Sciatic nerve (tissue), 2 donors: ENCODE data around the gene SPATA9. TPM values are rescaled to one million over a fixed set of nuclear protein-coding genes. Genes with fewer than 3 reads are reported as not detected.

Experiments used
- ATAC-seq: fragments of 200-7000 bp; cut with Tn5 transposase; one replicate; pipeline ENCODE4 v1.9.1; 2020; ENCODE audit warnings: mild to moderate bottlenecking, moderate library complexity
- DNase-seq: peaks from one replicate; pipeline ENCODE4 v3.0.0-alpha.2; 2020; ENCODE audit warnings: low spot score
- intact Hi-C: fragments of 100-400 bp; cut with DNase I; formaldehyde crosslinking; loops from one replicate; pipeline ENCODE4 v1.14.2; 2022
- total RNA-seq: library from RNA; stranded (reverse); fragmentation: NEBNext Ultra II Directional; extraction: Animal tissue kit (Norgen Biotek cat#: 25700); gene quantifications from one replicate; pipeline ENCODE4 v1.2.1, GENCODE V29; 2021
- donor health status: DM: no; HTN: no; CAD: no.
- donor health status: DM: no; HTN: no; CAD: no.

Gene SPATA9
- total RNA-seq, 1 donor from 2014 or later: 1.6 TPM

- DNase-seq (no peak), ATAC-seq (no peak)
- intact Hi-C loops: no loop called here
Measured at GRCh38 chr5:95628933-95629332, 53.9 kb downstream of the SPATA9 start.

GRCh38 chr5:95627971-95628810 lies 54.6 kb downstream of the SPATA9 start:
- DNase-seq (no peak), ATAC-seq (no peak)
- intact Hi-C loops: no loop called here

GRCh38 chr5:95626701-95627100 lies 56.1 kb downstream of the SPATA9 start:
- DNase-seq (no peak), ATAC-seq (no peak)
- intact Hi-C loops: no loop called here

- DNase-seq: no peak
- no peak for ATAC-seq
- intact Hi-C loops: no loop called here
Measured at GRCh38 chr5:95624368-95624767, 58.4 kb downstream of the SPATA9 start.

GRCh38 chr5:95623706-95624105 lies 59.1 kb downstream of the SPATA9 start:
- DNase-seq (no peak), ATAC-seq (no peak)
- intact Hi-C loops: no loop called here

- intact Hi-C loops: no loop called here
- ATAC-seq: no peak
Measured at GRCh38 chr5:95621839-95622629, 60.8 kb downstream of the SPATA9 start.

GRCh38 chr5:95620870-95621838 lies 61.6 kb downstream of the SPATA9 start:
- ATAC-seq (peak; percentile 55), DNase-seq (peak; percentile 58)
- intact Hi-C loops: no loop called here

More at GRCh38 chr5:95621839-95622629, 60.8 kb downstream of the SPATA9 start:
- DNase-seq: no peak

GRCh38 chr5:95620030-95620869 lies 62.5 kb downstream of the SPATA9 start, which contains the start of gene GPR150:
TSS of gene GPR150 (plus strand) at chr5:95620087. CDS start at chr5:95620276, 189 bp downstream.
- ATAC-seq: peak; percentile 67
- peak; percentile 62 for DNase-seq
- intact Hi-C loops: no loop called here

- peak; percentile 54 for ATAC-seq
- no peak for DNase-seq
- intact Hi-C loops: no loop called here
Measured at GRCh38 chr5:95619514-95620029, 63.2 kb downstream of the SPATA9 start.

GRCh38 chr5:95619096-95619495 lies 63.7 kb downstream of the SPATA9 start:
- no peak for ATAC-seq
- no peak for DNase-seq
- intact Hi-C loops: no loop called here

- DNase-seq (no peak), ATAC-seq (no peak)
- intact Hi-C loops: no loop called here
Measured at GRCh38 chr5:95617057-95617456, 65.7 kb downstream of the SPATA9 start.

GRCh38 chr5:95615164-95615467 lies 67.7 kb downstream of the SPATA9 start:
- no peak for DNase-seq
- ATAC-seq: no peak
- intact Hi-C loops: no loop called here

GRCh38 chr5:95613514-95613913 lies 69.3 kb downstream of the SPATA9 start:
- intact Hi-C loops: no loop called here
- no peak for DNase-seq

GRCh38 chr5:95611396-95611795 lies 71.4 kb downstream of the SPATA9 start:
- no peak for DNase-seq
- no peak for ATAC-seq
- intact Hi-C loops: no loop called here

More at GRCh38 chr5:95613514-95613913, 69.3 kb downstream of the SPATA9 start:
- no peak for ATAC-seq

- intact Hi-C loops: no loop called here
- DNase-seq: no peak
- no peak for ATAC-seq
Measured at GRCh38 chr5:95610546-95610945, 72.2 kb downstream of the SPATA9 start.

GRCh38 chr5:95609711-95610110 lies 73.1 kb downstream of the SPATA9 start:
- intact Hi-C loops: no loop called here
- DNase-seq (no peak), ATAC-seq (no peak)
